ENCODE data around the gene AHR.
"Not testable (repeated sequence)": the region's sequence is repeated elsewhere in the genome, so short reads cannot be mapped to it uniquely, and the experiment has no call there.

The AHR gene

DNA sequence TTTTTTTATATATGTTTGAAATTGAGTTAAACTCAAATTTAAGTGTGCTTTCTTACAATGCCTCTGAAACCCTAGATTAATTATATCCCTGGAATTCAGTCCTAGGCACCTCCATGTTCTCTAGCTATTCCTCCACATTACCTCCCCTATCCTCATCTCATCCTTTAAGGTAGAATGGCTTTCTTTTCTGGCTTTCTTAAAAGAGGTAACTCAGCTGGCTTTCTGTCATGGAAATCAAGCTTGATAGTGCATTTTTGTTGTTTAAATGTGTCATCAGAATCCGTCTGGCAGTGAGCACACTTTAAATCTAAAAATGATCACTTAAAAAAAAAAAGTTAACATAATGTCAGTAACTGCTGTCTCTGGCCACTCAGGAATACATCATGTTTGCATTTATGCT lies 42.2 kb downstream of the AHR start:
- DNase-seq (ENCODE audit: low spot score) = no peak

DNA sequence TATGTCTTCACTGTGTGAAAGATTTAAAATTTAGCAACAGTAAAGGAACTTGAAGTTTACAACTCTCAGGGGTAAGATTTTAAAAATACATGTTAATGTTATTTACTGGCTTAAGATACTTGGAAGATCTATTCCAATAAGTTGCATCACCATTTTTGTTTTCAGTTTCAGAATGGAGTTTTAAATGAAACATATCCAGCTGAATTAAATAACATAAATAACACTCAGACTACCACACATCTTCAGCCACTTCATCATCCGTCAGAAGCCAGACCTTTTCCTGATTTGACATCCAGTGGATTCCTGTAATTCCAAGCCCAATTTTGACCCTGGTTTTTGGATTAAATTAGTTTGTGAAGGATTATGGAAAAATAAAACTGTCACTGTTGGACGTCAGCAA lies 44.3 kb downstream of the AHR start:
- DNase-seq (ENCODE audit: low spot score) = no peak

DNA sequence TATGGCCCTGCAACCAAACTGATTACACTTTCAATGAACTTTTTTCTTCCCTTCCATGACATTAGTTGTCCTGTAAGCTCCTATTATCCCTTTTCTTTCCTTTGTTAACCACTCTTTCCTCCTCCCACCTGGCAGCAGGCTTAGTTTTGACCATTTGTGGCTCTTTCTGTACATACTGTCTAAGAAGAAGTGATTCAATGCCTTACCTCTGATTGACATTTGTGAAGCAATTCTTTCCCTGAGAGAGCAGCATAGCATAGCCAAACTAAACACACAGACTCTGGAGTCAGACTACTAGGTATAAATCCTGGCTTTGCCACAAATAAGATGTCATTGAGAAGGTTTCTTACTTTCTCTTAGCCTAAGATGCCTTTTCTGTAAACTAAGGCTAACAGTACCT lies 48.9 kb downstream of the AHR start:
- DNase-seq (ENCODE audit: low spot score) = no peak

DNA sequence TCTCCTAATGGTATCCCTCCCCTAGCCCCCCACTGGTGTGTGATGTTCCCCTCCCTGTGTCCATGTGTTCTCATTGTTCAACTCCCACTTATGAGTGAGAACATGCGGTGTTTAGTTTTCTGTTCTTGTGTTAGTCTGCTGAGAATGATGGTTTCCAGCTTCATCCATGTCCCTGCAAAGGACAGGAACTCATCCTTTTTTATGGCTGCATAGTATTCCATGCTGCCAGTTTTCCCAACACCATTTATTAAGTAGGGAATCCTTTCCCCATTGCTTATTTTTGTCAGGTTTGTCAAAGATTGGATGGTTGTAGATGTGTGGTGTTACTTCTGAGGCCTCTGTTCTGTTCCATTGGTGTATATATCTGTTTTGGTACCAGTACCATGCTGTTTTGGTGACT lies 50.5 kb downstream of the AHR start:
- DNase-seq (ENCODE audit: low spot score) = not testable (repeated sequence)

DNA sequence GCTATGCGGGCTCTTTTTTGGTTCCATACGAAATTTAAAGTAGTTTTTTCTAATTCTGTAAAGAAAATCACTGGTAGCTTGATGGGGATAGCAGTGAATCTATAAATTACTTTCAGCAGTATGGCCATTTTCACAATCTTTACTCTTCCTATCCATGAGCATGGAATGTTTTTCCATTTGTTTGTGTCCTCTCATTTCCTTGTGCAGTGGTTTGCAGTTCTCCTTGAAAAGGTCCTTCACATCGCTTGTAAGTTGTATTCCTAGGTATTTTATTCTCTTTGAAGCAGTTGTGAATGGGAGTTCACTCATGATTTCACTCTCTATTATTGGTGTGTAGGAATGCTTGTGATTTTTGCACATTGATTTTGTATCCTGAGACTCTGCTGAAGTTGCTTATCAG lies 51.9 kb downstream of the AHR start:
- DNase-seq (ENCODE audit: low spot score) = not testable (repeated sequence)

DNA sequence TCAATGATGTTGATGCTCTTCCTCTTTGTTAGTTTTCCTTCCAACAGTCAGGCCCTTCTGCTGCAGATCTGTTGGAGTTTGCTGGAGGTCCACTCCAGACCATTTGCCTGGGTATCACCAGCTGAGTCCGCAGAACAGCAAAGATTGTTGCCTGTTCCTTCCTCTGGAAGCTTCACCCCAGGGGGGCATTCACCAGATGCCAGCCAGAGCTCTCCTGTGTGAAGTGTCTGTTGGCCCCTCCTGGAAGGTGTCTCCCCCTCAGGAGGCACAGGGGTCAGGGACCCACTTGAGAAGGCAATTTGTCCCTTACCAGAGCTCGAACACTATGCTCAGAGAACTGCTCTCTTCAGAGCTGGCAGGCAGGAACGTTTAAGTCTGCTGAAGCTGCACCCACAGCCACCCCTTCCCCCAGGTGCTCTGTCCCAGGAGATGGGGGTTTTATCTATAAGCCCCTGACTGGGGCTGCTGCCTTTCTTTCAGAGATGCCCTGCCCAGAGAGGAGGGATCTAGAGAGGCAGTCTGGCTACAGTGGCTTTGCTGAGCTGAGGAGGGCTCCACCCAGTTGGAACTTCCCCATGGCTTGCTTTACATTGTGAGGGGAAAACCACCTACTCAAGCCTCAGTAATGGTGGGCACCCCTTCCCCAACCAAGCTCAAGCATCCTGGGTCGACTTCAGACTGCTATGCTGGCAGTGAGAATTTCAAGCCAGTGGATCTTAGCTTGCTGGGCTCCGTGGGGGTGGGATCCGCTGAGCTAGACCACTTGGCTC lies 55.4 kb downstream of the AHR start:
- DNase-seq (ENCODE audit: low spot score) = not testable (repeated sequence)

DNA sequence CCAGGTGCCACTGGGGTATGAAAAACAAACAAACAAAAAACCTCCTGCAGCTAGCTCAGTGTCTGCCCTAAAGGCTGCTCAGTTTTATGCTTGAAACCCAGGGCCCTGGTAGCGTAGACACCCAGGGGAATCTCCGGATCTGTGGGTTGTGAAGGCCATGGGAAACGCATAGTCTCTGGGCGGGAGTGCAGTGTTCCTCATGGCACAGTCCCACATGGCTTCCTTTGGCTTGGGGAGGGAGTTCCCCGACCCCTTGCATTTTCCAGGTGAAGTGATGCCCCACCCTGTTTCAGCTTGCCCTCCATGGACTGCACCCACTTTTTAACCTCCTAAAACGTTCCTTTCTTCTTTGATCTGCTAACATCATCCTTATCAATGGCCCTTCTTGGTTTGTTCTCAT lies 56.0 kb downstream of the AHR start:
- no peak for DNase-seq (ENCODE audit: low spot score)

DNA sequence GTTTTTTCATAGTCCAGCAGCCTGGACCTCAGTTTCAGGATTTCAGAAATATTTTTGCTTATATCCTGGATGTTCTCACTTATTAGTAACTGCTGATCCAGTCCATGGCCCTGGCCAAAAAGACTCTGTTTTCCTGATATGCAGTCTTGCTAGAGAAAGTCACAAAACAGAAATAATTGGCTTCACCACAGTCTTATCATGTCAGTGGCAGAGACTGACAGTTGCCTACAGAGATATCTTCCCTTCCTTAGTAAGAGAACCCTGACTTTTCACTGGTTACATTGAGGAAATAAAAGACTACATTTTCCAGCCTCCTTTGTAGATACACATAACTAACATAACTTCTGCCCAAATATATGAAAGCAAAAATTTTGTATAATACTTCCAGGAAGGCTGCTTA lies 56.6 kb downstream of the AHR start:
- DNase-seq (ENCODE audit: low spot score) = no peak

DNA sequence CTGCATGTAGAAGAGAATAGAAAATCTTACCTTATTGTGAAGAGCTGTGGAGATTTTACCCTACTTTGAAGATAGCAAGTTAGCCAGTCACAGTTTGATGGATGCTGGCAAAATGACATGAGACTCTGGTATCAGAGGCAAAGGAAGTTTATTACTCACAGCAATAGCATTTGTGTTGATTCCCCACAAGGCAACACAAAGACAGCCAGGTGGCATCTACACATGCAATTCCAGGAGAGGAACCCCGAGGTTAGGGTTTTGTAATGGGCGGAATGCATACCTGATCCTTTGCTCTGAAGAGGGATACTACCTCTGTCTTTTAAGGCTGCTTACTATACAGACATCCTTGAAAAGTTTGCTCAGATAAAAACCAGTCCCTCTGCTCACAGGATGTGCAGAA lies 59.5 kb downstream of the AHR start:
- DNase-seq (ENCODE audit: low spot score) = no peak

DNA sequence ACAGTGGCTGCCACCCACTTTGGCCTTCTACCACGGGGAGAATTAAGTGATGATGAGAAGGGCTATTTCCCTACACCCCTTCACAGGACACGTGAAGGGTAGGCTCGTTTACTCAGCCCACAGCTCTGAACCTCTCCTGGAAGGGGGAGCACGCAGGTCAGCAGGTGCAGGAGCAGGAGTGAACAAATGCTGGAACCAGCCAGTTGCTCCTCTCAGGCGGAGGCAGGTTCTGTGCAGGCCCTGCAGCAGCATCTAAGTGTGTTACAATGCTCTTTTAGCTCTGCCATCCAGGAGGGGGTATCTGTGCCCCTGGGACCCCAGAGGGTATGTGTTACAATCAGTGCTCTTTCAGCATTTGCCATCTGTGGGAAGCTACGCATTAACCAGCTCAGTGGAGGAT lies 61.2 kb downstream of the AHR start:
- DNase-seq (ENCODE audit: low spot score) = no peak

DNA sequence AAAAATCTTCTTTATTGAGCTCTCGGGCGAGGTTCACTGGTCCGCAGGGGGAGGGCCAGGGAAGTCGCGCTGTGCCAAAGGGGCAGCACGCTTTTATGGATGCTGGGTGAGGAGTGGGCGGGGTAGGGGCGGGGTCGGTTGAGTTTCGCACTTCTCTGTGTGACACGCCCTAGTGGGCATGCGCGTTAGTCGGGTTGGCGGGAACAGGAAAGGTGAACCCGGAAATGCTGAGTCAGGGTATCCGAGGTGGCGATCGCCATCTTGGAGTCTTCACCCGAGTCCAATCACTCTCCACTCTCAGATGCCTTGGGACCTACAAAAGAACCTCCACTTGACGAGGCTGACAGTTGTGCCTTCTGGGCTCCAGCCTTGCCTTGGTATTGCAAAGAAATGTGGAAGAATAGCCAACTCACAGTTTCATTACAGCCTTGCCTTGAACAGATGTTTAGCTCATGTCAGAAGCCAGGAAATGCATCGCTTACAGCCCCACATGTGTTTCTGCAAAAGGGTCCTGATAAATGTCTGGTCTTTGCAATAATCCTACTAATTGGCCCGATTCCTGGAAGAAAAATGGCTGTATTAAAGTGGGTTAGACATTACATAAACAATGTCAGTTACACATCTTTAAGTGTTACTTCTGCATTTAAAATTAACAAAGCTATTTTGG lies 64.1 kb downstream of the AHR start:
- DNase-seq (ENCODE audit: low spot score) = no peak

DNA sequence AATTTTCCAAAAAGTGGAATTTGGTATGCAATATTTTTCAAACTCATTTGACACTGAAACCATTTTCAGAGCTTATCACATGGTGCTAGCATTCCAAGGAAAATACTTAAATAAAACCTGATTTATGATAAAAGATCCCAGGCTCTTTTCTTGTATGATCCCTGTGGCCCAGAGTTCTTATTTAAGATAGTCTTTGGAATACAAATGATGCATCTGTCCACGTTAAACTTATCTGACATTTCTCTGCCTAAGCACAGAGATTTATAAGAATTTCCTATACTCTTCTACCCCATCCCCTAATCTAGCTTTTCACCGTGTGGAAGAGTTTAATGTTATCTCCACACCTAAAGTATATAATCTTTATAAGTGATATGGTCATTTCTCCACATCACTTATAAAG lies 66.2 kb downstream of the AHR start:
- DNase-seq (ENCODE audit: low spot score) = no peak

DNA sequence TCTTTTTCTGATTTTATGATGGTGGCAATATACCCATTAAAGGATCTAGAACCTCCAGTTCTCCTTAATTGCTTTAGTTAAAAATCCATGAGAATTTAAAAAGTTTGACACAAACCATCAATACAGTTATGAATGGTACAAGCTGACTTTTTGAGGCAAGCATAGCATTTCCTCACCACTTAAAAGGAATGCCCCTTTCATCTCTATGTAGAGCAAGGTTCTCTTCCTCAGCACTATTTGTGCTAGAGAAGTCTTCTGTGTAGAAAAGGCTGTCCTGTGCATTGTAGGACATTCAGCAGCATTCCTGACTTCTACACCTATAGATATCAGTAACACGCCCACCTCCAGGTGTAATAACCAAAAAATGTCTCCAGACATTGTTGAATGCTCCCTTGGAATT lies 67.3 kb downstream of the AHR start:
- no peak for DNase-seq (ENCODE audit: low spot score)

DNA sequence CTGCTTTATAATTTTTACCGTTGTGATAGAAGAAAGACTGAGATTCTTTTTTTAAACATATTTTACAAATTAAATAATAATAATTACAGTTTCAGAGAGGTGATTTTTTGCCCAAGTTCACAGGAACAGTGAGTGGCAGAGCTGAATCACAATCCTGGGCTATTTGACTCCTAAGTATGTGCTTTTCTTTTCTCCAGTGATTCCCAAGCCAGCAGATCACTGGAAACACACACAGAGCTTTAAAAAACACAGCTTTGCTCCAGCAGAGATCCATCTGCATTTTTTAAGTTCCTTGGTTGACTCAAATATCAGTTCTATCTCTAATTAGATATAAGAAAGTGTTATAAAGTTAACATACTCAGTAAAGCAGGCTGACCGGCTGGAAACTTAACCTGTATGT lies 69.0 kb downstream of the AHR start:
- DNase-seq (ENCODE audit: low spot score) = no peak

DNA sequence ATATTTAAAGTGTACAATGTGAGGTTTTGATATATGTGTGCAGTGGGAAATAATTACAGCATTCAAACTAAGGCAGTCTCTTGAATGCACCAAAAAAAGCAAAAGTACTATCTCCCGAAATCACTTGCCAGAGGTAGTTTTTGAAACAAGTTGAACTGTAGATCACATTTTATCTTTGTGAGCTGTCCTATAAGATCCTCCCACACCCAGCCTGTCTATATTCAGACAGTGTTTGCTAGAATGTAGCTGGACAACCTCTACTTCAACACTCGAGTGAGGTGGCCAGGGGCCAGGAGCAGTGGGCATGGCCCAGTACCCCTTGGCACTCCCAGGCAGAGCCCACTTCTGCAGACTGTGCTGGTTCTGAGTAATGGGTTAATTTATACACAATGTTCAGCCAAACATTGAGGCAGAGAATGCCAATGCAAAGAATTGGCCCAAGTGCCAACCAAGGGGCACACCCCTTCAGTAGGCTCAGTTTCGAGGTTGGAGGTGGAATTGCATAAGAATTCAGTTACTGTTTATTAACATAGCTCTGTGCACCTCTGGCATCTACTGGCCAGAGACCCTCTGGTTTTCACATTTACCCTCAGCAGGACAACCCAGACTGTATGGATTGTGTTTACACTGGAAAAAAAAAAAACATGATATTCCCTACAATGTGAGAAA lies 70.5 kb downstream of the AHR start:
- DNase-seq (ENCODE audit: low spot score) = no peak

DNA sequence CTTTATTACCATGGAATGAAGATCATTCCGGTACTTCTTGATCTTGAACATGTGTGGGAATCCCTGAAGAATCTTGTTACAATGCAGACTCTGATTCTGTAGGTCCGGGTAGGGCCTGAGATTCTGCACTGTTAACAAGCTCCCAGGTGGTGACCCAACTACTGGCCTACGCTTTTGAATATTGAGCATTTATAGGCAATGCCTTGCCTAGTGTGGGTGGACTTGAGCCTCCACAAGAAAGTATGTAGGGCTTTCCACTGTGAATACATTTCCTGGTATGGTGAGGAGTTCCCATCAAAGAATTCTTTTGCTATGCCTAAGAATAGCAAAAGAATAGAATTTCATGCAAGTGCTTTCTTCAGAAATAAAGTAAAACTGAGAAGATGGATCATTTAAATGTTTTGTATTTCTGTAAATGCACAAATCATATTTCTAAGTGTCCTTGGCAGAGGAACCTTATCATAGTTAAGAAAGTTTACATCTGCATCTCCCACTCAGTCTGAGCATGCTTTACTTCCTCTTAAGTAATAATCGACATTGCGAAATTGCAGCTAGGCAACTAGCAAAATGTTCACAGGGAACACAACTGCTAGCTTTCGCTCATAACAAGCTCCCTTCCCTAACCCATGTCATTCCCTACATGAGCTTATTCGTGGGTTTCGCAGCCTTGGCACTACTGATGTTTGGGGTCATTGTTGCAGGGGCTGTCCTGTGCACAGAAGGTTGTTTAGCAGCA lies 71.4 kb downstream of the AHR start:
- no peak for DNase-seq (ENCODE audit: low spot score)

DNA sequence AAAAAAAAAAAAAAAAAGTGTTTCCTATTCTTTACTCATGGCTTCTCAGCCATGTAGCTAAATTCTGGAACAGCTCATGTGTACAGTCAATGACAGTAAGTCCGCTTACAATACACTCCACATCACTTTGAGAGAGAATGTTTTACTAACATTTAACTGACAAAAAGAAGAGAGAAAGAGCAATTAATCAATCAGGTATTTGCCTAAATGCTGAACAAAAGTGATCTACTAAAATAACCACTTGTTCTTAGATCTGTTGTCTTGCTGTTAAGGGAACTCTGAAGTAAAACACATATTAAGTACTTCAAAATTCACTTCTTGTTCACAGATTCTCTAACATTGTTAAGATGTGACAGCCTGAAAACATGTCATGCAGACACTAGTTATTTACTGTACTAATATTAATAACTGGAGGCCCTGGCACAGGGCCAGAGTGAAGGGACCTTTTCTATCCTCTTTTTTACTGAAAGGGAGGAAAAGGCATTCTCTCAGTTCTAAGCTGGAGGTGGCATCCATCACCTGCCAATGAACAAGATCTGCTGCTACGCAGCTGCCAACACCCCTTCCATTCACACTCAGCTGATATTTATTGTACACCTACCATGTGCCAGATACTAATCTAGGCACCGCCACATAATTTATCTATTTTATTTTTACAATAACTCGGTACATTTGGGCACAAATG lies 72.6 kb downstream of the AHR start:
- no peak for DNase-seq (ENCODE audit: low spot score)

DNA sequence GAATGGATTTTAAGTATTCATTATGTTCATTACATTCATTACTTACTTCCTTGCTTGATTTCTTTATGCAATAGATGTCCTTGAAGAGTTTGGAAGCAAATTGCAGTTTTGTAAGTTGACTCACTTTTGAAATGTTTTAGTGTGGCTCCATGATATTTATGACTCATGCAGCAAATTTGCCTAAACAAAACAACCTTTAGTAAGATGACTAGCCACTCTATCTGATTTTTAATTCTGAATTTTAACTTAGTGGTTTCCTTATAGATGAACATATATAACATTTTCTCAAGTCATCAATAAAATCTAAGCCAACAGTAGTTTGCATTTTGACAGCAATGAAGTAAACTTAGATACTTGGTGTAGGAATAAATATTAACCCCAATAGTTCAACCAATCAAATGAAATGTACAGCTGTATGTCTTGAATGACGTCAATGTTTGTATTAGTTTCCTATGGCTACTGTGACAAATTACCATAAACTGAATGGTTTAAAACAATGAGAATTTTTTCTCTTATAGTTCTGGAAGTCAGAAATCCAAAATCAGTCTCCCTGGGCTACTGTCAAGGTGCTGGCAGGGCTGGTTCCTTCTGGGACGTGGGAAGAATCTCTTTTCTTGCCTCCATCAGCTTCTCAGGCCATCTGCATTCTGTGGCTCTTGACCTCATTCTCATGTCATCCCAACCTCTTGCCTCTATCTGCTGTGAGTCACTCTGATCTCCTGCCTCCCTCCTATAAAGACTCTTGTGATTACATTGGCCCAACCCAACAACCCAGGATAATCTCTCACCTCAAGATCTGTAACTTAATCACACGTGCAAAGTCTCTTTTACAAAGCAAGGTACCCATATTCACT lies 73.4 kb downstream of the AHR start:
- no peak for DNase-seq (ENCODE audit: low spot score)

DNA sequence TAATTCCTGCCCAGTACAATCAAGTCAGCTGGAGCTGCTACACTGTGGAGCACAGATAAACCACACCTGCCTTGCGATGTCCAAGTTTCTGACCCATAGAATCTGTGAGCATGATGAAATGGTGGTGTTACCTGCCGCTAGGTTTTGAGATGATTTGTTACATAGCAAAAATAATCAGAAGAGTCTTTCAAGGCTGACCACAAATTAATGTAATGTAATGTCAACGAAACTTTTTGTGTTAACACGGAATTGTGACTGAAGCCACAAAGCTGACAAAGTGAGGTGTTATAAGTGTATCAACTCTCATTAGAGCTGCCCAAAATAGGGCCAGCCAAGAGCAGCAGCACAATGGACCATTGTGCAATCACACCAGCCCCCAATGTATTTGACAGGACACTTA lies 75.7 kb downstream of the AHR start:
- DNase-seq (ENCODE audit: low spot score) = no peak

DNA sequence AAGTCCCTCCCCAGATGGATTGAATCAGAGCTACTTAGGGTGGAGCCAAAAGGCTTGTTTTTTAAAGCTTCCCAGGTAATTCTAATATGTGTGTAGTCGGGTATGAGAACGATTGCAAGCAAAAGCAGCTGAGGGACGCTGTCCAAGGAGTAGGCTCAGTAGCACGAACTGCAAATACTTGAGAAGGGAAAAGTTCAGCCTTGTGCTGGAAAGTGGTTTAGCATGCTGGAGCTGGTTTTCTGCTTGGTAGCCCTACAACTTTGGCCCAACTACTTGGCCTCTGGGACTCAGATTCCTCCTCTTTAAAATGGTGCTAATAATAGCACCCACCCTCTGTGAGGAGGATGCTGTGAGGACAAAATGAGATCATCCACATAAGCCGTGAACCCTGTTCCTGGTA lies 76.2 kb downstream of the AHR start:
- DNase-seq (ENCODE audit: low spot score) = no peak

DNA sequence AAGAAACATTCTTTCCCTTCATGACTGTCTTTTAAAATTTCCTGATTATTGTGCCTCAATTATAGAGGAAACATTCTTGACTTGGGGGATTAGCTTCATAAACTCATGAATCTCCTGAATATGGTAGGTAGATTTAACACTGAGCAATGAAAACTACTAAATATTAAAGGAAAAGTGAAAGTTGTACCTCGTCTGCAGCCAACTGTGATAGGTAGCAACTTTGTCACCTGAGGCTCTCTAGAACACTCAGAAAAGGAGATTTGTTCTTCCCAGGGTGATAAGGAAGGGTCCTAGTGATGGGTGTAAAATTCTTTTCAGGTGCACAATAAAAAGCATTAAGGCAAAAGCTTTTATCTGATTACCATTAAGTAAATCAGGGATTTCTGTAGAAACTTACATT lies 78.1 kb downstream of the AHR start:
- no peak for DNase-seq (ENCODE audit: low spot score)
